HG02759 (cell line): ENCODE data around the gene SSBP1.
"Not testable (repeated sequence)": the region's sequence is repeated elsewhere in the genome, so short reads cannot be mapped to it uniquely, and the experiment has no call there.

ENCODE experiments used
- ATAC-seq: cut with Tn5 transposase; IDR thresholded peaks from one replicate; pipeline ENCODE4 v1.9.1; 2021; ENCODE audit warnings: mild to moderate bottlenecking, moderate library complexity; ENCODE audit not compliant: unreplicated experiment

The SSBP1 gene, protein sequence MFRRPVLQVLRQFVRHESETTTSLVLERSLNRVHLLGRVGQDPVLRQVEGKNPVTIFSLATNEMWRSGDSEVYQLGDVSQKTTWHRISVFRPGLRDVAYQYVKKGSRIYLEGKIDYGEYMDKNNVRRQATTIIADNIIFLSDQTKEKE

DNA sequence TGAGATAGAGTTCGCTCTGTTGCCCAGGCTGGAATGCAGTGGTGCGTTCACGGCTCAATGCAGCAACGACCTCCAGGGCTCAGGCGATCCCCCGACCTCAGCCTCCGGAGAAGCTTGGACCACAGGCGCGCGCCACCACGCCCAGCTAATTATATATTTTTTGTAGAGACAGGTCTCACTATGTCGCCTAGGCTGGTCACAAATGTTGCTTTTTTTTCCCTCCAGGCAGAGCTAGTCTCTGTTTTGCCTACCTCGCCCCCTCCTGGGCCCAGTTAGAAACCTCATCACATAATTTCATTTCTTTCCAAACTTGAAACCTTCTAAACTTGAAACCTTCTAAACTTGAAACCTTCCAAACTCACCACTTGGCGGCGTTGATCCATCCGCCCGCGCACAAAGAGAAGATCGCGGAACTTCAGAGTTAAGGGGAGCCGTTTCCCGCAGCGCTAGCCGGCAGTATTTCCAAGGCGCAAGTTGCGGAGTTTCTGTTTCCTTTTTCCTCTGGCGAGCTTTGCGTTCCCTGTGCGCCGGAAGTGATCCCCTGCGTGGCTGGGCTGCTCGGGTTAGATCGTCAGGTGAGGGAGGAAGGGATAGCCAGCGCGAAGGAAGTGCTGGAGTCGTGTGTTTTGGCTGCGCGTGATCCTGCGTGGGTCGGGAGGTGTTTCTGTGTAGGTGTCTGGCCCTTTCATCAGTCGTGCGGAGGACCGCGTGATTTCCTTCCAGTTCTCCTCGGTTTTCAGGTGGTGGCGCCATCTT lies at the start of gene SSBP1:
Gene SSBP1, plus strand, starts transcription at position 523 of the 756 bp plus-strand sequence. CDS start 809 bp downstream, outside the sequence.
- peak; percentile 92 for ATAC-seq

DNA sequence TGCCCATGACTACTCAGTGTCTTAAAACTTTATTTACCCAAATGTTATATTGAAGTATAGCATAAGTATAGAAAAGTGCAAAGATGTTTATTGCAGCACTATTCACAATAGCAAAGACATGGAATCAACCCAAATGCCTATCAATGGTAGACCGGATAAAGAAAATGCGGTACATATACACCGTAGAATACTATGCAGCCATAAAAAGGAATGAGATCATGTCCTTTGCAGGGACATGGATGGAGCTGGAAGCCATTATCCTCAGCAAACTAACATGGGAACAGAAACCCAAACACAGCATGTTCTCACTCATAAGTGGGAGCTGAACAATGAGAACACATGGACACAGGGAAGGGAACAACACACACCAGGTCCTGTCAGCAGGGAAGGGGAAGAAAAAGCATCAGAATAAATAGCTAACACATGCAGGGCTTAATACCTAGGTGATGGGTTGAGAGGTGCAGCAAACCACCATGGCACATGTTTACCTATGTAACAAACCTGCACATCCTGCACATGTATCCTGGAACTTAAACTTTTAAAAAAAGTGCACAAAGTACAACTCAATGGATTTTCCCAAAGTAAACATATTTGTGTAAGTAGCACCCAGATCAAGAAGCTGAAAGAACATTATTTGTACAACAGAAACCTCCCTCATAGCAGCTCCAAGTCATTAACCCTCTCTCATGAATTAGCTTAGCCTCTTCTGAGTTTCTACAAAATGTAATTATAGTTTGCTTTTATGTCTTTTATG lies 48.9 kb upstream of the SSBP1 start:
- ATAC-seq = not testable (repeated sequence)

DNA sequence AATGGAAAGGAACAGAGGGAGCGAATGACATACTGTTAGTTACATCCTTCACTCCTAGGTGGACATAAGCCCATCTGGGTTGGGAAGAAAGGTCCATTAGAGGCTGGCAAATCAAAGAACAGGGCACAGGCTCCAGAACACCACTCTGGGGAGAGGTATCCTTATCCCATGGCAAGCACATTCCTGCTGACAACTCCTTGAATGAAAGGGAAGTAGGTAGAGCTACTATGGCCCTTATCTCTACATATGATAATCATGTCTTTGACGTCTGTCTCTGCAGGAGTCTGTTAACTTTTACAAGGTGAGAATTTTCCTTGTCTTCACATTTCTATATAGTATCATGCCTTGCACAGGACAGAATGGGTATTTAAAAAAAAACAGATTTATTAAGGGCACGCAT lies 46.6 kb upstream of the SSBP1 start:
- ATAC-seq = no peak

DNA sequence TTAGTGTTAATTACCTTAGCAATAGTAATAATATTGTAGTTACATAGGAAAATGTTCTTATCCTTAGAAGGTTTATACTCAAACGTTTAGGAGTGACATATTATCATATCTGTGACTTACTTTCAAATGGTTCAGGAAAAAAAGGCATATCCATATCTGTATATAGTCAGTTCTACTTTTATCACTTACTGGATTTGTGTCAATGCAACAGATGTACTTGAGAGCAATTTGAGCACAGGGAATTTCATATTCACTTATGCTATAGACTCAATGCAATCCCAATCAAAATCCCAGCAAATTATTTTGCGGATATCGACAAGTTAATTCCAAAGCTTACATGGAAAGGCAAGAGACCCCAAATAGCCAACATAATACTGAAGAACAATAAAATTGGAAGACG lies 46.2 kb upstream of the SSBP1 start:
- ATAC-seq = no peak

DNA sequence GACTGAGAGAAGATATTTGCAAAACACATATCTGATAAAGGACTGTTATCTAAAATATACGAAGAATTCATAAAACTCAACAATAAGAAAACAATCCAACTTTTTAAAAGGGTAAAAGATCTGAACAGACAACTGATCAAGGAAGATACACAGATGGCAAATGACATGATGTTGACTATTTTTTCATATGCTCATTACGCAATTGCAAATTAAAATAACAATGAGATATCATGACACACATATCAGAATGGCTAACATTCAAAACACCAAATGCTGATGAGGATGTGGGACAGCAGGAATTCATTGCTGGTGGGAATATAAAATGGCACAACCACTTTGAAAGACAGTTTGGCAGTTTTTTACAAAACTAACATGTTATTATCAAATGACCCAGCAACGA lies 45.1 kb upstream of the SSBP1 start:
- no peak for ATAC-seq

DNA sequence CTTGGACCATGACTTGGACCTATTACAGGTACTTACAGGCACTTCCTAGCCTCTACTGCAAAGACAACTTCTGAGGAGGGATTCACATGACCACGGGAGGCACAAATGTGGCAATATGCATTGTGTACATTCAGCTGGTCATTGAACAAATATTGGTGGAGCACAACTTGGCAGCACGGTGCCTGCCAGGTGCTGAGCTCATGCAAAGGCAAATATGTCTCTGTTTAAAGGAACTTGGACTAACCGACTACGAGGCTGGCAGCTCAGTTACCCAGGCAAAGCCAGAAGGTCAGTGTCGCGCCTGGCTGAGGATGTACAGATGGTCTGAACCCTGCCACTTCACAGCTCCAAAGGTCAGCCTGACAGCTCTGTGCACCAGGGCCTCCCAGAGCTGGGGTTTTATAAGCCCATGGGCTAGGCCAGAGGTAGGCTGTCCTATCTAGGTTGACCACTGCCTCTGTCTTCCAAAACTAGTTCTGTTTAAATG lies 42.3 kb upstream of the SSBP1 start:
- peak; percentile 55 for ATAC-seq

DNA sequence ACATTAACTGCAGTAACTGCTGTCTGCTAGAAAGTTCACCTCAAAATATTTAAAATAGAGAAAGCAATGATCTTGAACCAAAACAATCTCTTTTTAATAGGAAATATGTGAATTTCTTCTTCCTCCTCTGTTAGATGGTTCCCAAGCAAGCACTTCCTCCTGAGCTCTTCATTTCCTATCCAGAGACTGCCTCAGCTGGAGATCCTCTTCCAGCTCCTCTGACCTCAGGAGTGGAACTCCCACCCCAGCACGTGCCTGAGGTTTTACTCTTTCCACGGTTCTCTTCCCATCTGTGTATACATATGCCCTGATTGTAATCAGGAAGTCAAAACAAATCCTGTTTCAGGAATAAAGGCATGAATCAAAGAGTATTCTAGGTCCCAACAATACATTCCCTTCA lies 41.8 kb upstream of the SSBP1 start:
- ATAC-seq = no peak

DNA sequence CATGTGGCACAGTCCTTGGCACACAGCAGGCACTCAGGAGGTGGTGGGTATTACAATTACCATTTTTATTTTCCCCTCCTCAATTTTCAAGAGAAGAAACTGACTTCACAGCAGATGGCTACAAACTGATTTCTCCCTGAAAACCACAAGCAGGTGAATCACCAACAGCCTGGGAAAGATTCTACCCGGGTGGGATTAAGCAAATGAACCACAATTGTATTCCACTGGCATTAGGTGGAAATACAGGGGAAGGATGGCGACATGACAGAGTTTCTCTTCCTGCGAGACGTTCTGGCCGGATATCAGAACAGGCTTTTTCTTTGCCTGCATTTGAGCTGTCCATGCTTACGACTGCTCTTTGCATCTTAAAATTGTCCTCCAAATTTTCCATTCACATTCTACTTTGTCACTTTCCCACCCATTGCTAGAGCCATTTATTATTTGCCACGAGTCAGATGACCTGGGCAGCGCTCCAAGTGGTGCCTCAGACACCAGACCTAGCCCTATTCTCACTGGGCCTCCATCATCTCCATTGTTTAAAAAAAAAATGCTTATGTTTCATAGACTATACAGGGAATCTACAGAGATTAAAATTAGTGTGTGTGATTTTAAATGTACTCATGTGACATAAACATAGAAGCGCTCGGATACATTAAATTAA lies 40.8 kb upstream of the SSBP1 start:
- ATAC-seq = no peak

DNA sequence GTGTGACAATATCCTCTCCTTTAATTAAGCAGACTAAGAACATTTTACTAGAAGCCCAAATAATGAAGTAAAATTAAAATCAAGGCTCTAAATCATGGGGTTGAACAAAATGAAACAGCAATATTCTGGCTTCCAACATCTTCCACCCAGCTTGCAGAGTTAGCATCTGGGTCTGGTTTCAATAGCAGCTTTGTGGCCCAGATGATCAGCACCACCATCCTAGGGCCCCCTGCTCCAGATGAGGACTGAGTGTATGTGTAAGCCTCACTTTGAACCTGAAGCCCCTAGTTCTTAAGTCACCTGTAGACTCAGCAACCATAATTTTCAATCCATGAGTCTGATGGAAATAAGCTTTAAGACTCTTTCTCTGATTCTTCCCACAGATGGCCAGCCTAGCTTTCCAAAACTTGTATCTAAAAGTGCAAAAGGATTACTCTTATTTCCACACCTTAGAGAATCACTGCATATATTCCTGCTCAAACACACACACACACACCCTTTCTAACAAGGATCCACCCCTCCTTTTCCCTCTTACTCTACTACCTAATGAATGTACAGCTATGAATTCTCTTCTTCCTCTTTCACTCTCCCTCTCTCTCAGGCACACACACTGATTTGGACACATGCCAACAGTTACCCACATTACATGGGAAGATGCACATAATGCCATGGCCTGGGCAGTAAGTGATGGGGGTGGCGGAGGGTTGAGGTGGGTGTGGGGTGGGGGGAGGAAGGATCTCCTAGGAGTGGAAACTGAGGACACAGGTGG lies 39.7 kb upstream of the SSBP1 start:
- no peak for ATAC-seq

DNA sequence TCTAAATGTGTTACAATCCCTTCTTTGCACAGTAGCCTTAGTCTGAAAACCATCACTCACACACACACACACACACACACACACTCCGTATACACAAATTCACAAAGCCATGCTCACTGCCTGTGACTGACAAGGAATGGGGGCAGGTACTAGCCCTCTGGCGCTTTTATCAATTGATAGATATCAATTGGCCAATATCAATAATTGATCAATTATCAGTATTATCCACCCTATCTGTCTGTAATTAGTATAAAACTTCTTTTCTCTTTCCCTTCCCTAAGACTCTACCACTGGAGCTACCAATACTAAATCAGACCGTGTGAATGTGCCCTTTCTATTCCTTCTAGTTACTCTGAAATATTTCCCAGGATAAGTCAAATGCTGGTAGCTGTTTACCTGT lies 38.3 kb upstream of the SSBP1 start:
- no peak for ATAC-seq

DNA sequence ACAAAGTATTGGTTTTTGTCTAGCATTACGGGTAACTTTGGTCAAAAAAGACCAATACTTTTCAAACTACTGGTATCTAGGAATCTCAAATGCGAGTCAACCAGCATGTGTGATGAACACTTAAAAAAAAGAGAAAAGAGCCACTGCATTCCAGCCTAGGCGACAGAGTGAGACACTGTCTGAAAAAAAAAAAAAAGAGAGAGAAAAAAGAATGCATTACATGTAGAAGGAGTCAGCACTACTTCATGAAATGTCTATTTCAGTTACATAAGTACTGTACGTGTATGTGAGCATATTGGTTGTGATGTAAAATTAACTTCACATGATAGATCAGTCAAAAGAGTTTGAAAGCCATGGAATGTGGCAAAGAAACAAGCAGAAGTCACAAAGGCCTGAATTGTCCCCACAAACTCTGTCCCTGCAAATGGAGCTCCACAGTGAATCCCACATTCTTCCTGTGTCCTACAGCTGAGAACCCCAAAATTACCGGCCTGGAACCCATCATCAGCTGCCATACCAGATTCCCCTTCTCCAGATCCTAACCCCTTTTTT lies 37.8 kb upstream of the SSBP1 start:
- no peak for ATAC-seq

DNA sequence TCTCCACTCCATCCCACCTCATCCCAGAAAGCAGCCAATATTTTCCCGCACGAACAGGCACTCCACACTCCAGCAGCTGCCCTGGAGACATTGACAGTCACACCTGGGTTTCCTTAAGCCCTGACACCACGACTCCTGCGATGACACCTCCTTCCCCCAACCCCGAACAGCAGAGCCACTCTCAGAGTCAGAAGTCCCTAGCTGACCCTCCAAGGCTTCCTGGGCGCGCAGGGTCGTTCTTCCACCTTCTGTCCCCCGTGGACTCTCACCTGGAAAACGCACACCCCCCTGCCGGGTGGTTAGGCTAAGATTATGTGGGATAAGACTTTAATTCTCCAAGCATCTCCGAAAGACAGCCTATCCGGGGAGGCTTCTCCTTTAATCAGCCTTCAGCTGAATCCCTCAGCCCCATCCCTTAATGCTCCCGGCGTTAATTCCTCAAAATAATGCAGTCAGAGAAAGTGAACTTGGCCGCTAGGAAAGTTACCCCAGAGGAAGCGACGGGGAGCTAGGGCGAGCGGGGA lies 37.2 kb upstream of the SSBP1 start:
- no peak for ATAC-seq

DNA sequence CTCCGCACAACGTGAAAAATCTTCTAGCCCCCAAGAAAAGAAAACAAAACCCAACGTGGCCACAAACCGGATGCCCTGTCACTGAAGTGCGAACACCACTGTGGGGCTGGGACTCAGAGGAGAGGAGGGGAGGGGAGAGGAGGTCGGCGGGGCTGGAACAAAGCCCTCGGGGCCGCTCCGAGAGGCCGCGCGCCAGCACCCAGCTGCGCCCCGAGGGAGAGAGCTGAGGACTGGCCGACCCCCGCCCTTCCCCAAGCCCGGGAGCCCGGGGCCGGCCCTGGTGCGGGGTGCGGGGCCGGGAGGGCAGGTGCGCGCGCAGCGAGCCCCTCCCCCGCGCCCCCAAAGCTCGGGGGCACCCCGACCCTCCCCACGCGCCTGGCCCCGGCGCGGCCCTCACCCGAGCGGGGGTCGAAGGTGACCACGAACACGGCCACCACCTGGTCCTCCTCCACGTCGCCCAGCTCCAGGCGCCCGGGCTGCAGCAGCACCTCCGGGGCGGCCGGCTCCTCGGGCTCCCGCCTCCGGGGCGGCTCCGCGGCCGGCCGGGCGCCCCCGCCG lies 36.6 kb upstream of the SSBP1 start:
- ATAC-seq = peak; percentile 74

DNA sequence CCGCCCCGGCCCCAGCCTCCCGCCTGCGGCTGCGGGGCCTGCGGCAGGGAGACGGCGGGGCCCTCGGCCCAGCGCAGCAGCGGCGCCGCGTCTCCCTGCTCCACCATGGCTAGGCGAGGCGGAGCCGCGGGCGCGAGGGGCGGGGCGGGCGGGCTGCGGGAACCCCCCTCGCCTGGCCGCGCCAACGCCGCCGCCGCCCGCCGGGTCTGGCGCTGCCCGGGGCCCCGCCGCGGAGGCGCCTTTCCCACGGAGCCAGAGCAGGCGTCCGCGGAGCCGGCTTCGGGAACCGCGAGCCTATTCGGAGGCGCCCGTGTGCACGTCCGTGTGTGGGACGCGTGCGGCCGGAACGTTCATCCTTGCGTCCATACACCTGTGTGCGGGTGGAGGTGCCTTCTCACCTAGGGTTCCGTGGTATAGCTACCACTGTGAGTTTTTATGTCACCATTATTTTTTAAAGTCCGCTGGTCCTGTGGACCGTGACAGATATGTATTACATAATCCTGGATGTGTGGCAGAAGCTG lies 36.1 kb upstream of the SSBP1 start, which contains the start of gene DENND11:
Gene DENND11, minus strand, starts transcription at position 120 of the 521 bp plus-strand sequence. Its CDS starts 13 bp downstream, at position 107.
- ATAC-seq = peak; percentile 85

DNA sequence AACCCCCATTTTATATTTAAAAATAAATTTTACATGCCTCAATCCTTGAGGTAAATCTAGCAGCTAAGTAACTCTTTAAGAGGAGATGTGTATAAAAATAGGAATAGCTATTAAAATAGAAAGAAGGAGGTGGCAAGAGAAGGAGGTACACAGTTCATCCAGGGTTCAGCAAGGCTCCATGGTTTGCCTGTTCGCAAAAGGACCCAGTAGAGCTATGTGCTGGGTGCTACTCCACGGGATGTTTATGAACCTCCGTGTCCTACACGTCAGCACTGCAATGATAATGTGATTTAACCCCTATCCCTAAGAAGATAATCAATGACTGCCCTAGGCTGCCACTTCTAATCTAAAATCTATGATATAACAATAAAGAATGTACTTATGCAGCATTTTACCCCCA lies 35.3 kb upstream of the SSBP1 start:
- ATAC-seq = no peak

DNA sequence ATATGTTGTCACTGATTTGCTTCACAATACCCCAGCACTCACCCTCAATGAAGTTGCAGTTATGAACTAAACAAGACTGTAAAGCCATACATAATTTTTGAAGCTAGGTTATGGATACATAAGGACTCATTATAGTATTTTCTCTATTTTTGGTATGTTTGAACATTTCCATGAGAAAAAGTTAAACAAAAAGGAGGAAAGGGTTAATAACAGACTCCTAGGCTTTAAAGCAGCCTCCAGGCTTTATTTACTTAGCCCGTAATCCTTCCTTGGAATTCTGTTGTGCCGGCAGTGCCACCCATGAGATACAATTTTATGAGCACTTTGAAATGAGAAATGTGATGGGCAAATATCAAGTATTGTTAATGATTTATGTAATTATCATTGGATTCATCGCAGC lies 34.0 kb upstream of the SSBP1 start:
- ATAC-seq = no peak

DNA sequence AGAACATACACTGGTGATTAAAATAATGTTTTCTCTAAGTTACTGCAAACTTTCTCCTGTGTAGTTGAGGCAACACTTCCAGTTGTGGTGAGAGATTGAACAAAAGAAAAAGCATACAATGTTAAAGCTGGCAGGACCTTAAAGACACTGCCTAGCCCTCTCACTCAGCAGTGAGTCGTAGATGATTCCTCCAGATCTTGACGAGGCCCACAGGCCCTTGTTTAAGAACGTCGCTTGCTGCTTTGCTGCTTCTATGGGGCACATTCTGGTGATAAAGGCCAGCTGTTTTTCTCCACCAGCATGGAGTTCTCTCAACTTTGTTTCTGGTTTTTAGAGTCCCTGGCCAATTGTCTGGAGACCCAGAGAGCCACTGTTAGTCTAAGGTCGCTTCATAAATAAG lies 33.4 kb upstream of the SSBP1 start:
- no peak for ATAC-seq

DNA sequence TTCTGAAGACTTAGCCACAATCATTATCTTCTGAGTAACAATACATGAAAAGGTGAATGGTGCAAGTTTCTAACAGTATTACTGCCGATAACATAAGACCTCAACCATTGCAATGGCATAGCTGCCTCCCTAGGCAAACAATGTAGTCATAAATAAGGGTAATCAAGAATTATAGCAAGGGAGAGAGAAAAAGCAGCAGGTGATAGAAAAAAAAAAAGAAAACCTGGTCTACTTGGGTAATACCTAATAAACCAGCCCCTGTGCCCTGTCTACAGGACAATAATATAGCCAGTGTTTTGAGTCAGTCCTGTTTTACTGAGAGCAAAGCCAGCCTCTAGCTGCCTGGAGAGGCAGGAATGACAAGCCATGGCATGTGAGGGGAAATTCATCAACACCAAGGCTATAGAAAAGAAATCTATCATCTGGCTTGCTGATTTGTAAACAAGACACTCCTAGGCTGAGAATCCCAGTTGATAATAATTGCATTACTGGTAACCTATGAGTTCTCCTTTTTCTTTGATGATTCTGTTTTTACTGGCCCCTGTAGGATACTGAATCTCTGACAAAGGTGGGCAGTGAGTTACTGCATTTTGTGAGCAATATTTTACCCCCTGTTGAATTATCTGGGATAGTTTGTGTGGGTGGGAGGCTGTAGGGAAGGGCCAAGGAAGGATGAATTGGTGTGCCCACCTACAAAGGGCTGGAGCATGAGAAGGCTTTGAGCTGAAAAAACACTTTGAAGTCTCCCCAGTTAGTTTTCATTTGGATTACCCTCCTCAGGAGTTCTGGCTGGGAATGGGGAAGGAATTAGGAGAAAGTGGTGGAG lies 31.7 kb upstream of the SSBP1 start:
- no peak for ATAC-seq

DNA sequence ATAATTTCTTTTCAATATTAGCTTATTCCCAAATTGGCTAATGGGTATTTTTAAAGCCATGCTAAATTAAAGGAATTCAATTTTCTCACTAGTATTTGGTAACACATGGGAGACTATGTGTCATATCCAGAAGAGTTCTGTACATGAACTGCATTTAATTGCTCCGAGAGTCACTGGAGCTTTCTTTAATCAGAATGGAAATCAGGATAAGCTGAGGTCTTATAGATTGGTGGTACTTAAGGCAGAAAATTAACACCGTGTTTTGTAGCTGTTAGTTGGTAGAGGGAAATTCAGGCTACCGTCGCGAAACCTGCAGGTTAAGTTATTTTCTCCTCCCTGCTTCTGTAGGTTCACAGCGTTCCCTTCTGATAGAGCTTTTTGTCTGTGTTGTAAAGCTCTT lies 29.8 kb upstream of the SSBP1 start, which contains the start of gene WEE2:
Gene WEE2, plus strand, starts transcription at position 3 of the 400 bp plus-strand sequence. CDS start 406 bp downstream, outside the sequence.
- no peak for ATAC-seq
